Raji (cell line): ENCODE measurements around the gene BHLHA9.

Source experiments
- POLR2A ChIP-seq: IDR thresholded peaks from 2 replicates; pipeline ENCODE4 v1.6.1; 2011; ENCODE audit warnings: low read depth, low read length, control low read depth; ENCODE audit not compliant: insufficient read depth

The BHLHA9 gene

DNA sequence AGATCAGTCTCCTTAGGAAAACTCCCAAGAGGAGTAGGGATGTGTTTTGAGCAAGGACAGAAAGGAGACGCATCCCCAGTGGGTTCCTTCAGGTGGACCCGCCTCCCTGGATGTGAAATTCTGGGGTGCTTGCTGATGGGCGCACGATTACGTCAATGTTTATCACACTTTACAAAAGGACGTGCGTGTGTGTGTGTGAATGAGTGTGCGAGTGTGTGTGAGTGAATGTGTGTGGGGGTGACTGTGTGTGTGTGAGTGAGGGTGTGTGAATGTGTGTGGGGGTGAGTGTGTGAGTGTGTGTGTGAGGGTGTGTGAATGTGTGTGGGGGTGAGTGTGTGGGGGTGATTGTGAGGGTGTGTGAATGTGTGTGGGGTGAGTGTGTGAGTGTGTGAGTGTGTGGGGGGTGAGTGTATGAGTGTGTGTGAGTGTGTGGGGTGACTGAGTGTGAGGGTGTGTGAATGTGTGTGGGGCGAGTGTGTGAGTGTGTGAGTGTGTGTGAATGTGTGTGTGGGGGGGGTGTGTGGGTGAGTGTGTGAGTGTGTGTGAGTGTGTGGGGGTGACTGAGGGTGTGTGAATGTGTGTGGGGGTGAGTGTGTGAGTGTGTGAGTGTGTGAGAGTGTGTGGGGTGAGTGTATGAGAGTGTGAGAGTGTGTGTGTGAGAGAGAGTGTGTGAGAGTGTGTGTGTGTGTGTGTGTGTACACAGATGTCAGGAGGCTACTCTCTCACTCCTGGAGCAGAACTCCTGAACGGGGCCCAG is 5.1 kb downstream of the BHLHA9 start:
- TF ChIP-seq POLR2A = no peak

DNA sequence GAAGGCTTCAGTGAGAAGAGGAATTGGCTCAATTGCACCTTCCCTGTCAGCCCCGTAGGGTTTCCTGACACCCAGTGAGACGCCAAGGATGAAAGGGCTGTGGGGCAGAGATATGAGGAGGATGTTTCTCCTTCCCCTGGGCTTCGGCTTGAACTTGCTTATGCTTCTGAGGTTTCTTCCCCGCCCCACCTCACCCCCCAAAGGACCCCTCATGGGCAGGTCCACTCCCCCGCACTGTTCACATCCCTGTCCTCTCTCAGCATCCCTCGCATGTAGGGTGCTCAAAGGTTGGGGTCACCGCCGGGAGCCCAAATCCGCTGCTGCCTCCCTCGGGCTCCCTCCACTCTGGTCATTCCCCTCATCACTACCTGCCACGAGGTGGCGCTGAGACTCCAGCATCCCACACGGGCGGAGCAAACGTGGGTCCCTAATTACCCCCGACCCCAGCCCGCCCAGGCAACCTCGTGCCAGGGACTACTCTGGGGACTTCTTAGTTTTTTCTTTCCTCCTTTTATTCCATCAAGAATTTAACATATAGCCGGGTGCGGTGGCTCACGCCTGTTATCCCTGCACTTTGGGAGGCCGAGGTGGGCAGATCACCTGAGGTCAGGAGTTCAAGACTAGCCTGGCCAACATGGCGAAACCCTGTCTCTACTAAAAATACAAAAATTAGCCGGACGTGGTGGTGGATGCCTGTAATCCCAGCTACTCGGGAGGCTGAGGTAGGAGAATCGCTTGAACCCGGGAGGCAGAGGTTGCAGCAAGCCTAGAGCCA is 5.9 kb downstream of the BHLHA9 start:
- no peak for TF ChIP-seq POLR2A

DNA sequence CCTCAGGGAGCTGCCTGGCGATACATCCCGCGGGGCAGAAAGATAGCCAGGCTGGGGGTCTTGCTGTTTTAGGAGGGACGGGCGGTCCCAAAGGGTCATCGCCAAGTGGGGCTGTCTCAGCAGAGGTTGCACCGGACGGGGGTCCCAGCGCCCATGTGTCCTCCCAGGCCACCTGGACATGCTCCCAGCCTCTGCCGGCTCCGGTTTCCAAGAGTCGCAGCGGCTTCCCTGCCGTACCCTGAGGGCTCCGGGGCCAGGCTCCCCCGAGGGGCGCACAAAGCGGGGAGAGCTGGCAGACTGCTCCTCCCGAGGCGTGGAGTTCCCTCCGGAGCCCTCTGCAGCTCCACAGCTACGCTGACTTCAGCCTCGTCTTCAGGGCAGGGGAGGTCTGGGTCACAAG is 10.4 kb downstream of the BHLHA9 start:
- no peak for TF ChIP-seq POLR2A

DNA sequence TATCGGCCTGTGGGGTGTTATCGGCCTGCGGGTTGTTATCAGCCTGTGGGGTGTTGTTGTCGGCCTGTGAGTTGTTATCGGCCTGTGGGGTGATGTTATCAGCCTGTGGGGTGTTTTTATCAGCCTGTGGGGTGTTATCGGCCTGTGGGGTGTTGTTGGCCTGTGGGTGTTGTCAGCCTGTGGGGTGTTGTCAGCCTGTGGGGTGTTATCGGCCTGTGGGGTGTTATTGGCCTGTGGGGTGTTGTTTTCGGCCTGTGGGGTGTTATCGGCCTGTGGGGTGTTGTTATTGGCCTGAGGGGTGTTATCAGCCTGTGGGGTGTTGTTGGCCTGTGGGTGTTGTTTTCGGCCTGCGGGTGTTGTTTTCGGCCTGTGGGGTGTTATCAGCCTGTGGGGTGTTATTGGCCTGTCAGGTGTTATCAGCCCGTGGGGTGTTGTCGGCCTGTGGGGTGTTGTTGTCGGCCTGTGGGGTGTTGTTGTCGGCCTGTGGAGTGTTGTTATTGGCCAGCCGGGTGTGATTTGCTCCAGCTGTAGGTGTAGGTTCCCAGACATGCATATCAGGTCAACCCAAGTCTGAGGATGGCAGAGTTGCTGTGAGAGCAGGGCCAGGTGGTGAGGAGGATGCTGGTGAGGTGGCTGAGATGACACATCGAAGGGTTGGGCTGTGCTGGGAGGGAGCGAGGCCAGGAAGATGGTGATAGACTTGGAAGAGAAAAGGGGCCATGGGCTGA is 16.3 kb downstream of the BHLHA9 start:
- no peak for TF ChIP-seq POLR2A

DNA sequence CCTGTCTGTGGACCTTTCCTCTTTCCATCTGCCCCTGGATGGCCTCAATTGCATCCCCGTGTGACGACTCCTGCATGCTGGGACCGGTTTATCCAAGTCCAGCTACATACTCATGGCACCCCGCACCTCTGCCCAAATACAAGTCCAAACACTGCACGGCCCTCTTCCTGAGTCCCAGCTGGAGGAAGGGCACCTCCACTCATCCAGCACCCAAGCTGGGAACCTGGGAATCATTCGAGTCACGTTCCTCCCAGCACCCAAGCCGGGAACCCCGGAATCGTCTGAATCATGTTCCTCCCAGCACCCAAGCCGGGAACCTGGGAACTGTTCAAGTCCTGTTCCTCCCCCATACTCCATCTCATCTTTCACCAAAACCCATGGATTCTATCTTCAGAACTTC is 19.5 kb downstream of the BHLHA9 start:
- TF ChIP-seq POLR2A = no peak

DNA sequence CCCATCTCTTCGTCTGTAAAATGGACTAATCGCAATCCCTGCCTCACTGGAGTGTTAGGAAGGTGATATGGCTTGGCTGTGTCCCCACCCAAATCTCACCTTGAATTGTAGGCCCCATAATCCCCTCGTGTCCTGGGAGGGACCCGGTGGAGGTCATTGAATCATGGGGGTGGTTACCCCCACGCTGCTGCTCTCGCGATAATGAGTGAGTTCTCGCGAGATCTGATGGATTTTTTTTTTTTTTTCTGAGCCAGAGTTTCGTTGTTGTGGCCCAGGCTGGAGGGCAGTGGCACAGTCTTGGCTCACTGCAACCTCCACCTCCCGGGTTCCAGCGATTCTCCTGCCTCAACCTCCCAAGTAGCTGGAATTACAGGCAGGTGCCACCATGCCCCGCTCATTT is 20.4 kb downstream of the BHLHA9 start:
- no peak for TF ChIP-seq POLR2A

DNA sequence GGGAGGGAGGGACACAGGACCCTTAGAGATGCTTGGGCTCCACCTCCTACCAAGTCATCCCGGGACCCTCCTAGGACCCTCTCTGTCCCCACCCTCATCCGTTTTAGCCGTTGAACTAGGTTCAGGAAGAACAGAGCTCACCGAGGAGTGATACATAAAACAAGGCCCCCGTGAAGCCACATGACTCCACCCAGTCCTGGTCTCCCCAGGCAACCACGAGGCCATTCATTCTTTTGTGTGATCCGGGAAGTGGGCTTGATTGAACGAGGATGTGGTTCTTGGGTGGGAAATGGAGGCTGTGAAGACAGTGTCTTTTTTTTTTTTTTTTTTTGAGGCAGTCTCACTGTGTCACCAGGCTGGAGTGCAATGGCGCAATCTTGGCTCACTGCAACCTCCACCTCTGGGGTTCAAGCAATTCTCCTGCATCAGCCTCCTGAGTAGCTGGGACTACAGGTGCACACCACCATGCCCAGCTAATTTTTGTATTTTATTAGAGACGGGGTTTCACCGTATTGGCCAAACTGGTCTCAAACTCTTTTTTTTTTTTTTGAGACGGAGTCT is 24.0 kb downstream of the BHLHA9 start:
- TF ChIP-seq POLR2A = no peak

DNA sequence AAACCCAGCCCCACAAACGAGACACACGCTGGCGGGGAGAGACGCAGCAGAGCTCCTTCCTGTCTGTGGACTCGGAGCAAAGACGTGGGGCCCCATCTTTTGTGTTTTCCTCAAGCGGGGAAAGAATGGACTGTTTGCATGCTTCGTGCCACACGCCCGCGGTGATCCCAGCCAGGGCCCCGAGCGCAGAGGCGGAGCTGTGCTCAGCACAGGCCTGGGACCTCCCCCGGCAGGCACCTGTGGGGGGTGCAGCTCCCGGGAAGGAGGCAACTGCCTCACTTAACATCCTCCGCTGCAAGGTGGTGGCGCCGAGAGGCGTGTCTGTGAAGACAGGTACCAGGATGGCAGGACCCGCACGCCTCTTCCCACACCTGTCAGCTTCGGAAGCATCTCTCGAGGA is 28.4 kb downstream of the BHLHA9 start:
- TF ChIP-seq POLR2A = no peak

DNA sequence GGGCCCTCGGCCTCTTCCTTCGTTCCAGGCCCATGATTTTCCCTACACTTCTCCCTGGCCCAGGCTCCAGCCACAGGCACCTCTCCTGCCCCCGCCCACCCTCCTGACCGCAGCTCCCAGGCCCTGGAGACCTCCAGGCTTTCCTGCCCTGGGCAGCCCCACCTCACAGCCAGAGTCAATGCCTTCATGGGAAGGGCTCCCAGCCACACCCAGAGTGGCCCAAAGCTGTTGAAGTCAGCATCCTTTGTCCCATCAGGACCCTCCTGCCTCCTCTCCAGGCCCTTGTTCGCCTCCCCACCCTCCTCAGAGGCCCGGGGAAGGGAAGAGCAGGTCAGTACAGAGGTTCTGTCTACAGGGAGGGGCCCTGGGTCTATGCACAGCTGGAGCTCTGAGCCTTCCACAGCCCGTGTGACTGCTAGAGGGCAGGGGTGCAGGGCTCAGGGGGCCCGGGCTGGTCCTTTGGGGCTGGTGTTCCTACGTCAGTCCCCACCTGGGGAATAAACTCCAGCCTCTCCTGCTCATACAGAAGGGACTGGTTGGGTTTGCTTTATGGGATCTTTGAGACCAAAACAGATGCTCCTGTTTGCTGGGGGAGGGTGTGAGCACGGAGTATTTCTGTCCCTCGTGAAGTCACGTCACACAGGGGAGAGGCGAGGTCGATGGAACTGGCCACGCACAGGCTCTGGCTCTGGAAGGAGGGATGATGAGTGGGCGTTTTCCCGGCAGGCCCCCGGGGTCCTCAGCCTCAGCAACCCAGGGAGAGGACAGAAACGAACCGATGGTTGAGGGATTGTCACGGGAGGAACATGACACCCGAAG is 29.5 kb downstream of the BHLHA9 start:
- no peak for TF ChIP-seq POLR2A

DNA sequence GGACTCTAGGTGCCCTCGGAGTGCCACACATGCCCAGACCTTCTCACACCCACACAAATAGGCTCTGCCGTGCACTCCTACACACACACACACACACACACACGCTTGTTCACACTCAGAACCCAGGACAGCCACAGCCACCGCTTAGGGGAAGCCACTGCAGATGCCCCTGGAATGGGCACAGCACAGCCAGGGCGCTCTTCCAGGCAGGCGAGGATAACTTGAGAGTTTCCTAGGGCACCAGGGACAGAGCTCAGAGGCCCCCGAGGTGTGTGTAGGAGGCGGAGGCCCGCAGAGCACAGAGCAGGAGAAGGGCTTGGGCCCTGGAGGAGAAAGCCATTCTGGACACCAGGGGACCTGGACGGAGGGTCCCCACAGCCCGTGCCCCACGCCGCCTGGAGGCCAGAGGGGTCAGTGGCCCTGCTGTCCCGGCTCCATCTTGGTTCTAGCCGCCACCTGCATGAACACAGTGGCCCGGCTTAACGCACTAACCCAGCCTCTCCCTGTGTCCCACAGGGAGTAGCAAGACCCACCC is 30.2 kb downstream of the BHLHA9 start:
- TF ChIP-seq POLR2A = no peak

DNA sequence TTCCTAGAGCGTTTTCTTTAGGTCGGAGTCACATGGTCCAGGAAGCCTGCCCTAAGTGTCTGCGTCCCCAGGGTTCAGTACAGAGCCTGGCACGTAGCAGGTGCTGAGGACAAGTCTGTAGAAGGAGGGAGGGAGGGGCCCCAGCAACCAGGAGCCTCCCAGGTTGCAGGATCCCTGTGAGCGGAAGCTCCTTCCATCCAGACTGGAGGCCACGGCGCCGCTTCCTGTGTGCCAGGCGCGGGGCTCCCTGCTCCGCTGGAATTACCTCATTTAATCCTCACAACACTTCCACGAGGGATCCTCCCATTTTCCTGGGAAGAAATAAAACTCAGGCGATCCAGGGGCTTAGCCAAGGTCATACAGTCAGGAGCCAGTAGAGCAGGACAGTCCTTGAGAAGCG is 31.3 kb downstream of the BHLHA9 start:
- TF ChIP-seq POLR2A = no peak

DNA sequence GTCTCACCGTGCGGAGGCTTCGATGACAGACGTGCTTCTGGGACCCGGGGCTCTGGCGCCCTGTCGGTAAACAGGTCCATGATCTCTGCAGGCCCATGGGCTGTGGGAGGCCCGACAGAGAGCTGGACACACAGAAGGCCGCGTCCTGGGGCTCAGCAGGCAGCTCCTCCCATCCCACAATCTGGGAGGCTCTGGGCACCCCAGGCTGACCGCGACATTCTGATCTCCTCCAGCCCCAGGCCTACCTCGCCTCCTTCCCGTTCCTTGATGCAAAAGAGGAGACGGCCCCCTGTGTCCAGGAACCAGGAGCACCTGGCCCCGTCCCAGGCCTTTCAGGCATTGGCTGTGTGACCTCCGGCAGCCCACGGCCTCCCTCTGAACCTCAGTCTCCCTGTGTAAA is 32.5 kb downstream of the BHLHA9 start:
- TF ChIP-seq POLR2A = no peak

DNA sequence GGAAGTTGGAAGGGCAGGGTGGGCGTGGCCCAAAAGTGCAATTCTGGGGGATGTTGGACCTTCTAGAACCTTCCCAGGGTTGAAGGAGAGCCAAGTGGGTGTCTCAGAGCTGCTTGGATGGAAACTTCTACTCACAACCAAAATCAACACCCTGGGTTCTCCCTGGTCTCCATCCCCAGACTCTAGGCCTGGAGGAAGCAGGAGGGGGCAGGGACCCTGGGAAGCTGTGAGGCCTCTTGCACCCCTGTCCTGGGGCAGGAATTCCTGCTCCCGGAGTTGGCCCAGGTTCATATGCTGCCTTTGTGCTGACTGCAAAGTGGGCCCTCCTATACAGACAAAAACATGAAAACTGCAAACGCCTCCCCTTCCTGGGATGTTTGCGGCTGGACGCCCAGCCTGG is 34.3 kb downstream of the BHLHA9 start:
- no peak for TF ChIP-seq POLR2A

DNA sequence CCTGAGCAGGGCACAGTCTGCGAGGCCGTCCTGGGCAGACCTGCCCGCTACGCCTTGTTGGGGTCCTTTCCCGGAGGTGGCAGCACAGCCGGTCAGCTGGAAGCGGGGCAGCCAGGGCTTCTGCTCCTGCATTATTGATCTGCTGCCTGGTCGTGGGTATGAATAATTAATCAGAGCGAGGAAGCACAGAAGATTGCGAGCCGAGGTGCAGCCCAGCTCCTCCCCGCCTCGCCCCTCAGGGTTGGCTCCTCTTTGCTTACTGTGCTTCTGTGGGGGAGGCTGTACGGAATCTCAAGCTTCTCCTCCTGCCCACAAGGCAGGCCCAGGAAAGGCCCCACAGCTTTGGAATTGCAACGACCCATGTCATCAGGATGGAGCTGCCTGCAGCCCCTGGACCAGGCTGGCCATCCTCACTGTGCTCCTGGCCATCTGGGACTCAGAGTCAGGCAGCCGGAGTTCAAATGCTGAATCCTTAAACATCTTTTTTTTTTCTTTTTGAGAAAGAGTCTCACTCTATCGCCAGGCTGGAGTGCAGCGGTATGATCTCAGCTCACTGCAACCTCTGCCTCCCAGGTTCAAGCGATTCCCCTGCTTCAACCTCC is 34.8 kb downstream of the BHLHA9 start:
- no peak for TF ChIP-seq POLR2A
